GM23248 (cell line): Measurements from ENCODE around the gene POMC. TPM values are rescaled to one million over a fixed set of nuclear protein-coding genes. Genes with fewer than 3 reads are reported as not detected.
"Not testable (repeated sequence)": the region's sequence is repeated elsewhere in the genome, so short reads cannot be mapped to it uniquely, and the experiment has no call there.

Experiments
- DNase-seq: peaks from one replicate; pipeline ENCODE4 v3.0.0-alpha.2; 2015
- H2AFZ ChIP-seq: fragments of 200-600 bp; sonication (generic); 2 replicates; pipeline ENCODE4 v1.6.1; 2016; ENCODE audit warnings: antibody characterized with exemption
- H3F3A ChIP-seq: fragments of 200-600 bp; sonication (generic); 2 replicates; pipeline ENCODE4 v1.6.1; 2016; ENCODE audit warnings: mild to moderate bottlenecking, antibody characterized with exemption, mixed run types; ENCODE audit not compliant: insufficient read depth
- H3K27ac ChIP-seq: fragments of 200-600 bp; sonication (generic); 2 replicates; pipeline ENCODE4 v1.5.1; 2016; ENCODE audit warnings: mild to moderate bottlenecking
- H3K27me3 ChIP-seq: fragments of 200-600 bp; sonication (generic); replicated peaks from 2 replicates; pipeline ENCODE4 v1.6.1; 2016; ENCODE audit warnings: mild to moderate bottlenecking; ENCODE audit not compliant: insufficient read depth
- H3K36me3 ChIP-seq: fragments of 200-600 bp; sonication (generic); 2 replicates; pipeline ENCODE4 v1.6.1; 2016; ENCODE audit warnings: low read depth, mild to moderate bottlenecking
- H3K4me1 ChIP-seq: fragments of 200-600 bp; sonication (generic); 2 replicates; pipeline ENCODE4 v1.6.1; 2016; ENCODE audit warnings: mild to moderate bottlenecking; ENCODE audit not compliant: insufficient read depth
- H3K4me2 ChIP-seq: fragments of 200-600 bp; sonication (generic); one replicate; pipeline ENCODE4 v1.6.1; 2016; ENCODE audit warnings: mild to moderate bottlenecking; ENCODE audit not compliant: unreplicated experiment
- H3K4me3 ChIP-seq: fragments of 200-600 bp; sonication (generic); 2 replicates; pipeline ENCODE4 v1.5.1; 2016; ENCODE audit warnings: mild to moderate bottlenecking
- H3K79me2 ChIP-seq: fragments of 200-600 bp; sonication (generic); 2 replicates; pipeline ENCODE4 v1.6.1; 2016; ENCODE audit warnings: mild to moderate bottlenecking; ENCODE audit not compliant: insufficient read depth
- H3K9ac ChIP-seq: fragments of 200-600 bp; sonication (generic); 2 replicates; pipeline ENCODE4 v1.6.1; 2016; ENCODE audit warnings: mild to moderate bottlenecking
- H3K9me2 ChIP-seq: fragments of 200-600 bp; sonication (generic); 2 replicates; pipeline ENCODE4 v1.6.1; 2016; ENCODE audit warnings: mixed run types, mild to moderate bottlenecking, moderate library complexity; ENCODE audit not compliant: insufficient read depth
- H3K9me3 ChIP-seq: fragments of 200-600 bp; sonication (generic); one replicate; pipeline ENCODE4 v1.6.1; 2017; ENCODE audit warnings: low read depth
- H4K20me1 ChIP-seq: fragments of 200-600 bp; sonication (generic); 2 replicates; pipeline ENCODE4 v1.6.0; 2016; ENCODE audit not compliant: insufficient read depth
- EZH2 ChIP-seq: fragments of 200-600 bp; sonication (generic); IDR thresholded peaks from 2 replicates; pipeline ENCODE4 v1.6.1; 2018; ENCODE audit warnings: antibody characterized with exemption, mild to moderate bottlenecking; ENCODE audit not compliant: insufficient read depth, poor library complexity, severe bottlenecking
- EZH2phosphoT487 ChIP-seq: fragments of 200-600 bp; sonication (generic); IDR thresholded peaks from 2 replicates; pipeline ENCODE4 v1.6.1; 2018; ENCODE audit warnings: antibody characterized with exemption, moderate library complexity, mild to moderate bottlenecking, low read depth; ENCODE audit not compliant: insufficient read depth
- WGBS, 2 experiments: methylation state at CpG; one replicate each; pipeline ENCODE4 v1.1.6; 2015 to 2017; ENCODE audit warnings: low lambda C conversion rate in 2 of 2, low coverage in 1 of 2; ENCODE audit errors: missing lambda C conversion rate in 2 of 2; 5-methylcytosine and 5-hydroxymethylcytosine counted together
- in situ Hi-C: fragments of 300-500 bp; cut with MboI; formaldehyde crosslinking; loops from 2 replicates; pipeline ENCODE4 v1.15.0; 2020
- polyA plus RNA-seq: library from polyadenylated mRNA; unstranded; fragments of >200 nt; fragmentation: Nextera tagmentation; extraction: Ambion mirVana; gene quantifications from 2 replicates; pipeline ENCODE4 v1.2.1, GENCODE V29; 2016
- total RNA-seq: library from RNA; depleted of rRNA; stranded (reverse); fragments of >200 nt; shearing (Covaris generic); gene quantifications from 2 replicates; pipeline ENCODE4 v1.2.3, GENCODE V29; 2014

Gene POMC
- total and polyA plus RNA-seq, 2 experiments from 2014 or later: 2.5 to 3.6 TPM

DNA sequence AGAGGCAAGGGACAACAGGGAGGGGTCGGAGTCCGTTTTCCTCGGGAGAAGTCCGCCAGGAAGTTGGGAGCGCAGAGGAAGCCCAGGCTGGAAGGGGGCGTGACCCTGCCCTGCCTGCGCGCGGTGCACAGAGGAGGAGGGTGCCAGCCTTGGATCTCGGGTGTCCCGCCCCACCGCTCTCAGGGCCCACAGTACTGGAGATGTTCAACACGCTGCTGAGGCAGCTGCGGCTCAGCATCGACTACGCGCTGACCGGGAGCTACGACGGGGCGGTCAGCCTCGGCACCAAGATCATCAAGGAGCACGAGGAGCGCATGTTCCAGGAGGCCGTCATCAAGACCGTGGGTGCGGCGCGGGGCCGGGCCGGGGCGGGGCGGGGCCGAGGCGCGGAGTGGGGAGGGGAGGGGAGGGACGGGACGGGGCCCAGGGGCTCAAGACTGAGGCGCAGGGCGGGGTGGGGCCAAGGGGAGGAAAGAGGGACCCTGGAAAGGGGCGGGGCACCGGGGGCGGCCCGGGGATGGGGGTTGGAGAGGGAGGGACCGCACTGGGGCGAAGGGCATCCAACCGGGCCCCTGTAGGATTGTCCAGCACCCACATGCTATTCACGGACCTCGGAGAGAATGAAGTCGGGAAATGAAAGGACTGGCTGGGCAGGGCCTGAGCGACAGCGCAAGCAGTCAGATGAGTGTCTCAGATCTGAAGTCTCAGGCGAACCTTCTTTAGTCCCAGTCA lies 36.6 kb downstream of the POMC start:
- Histone ChIP-seq H3K4me3 (no peak overlapping the region), H3K9me3 (no peaks in the 10 kb centered on the region), H3K9ac (no peak overlapping the region), H3K27ac (no peak overlapping the region), H3K36me3 (no peaks in the 10 kb centered on the region), H3K9me2 (no peaks in the 10 kb centered on the region), H2AFZ (peak overlapping the region; percentile 38; the same call in 1 of the 2 replicates), H3K27me3 (no peaks in the 10 kb centered on the region), H3F3A (no peaks in the 10 kb centered on the region), H3K4me1 (peaks cover 10% of the 10 kb centered on the region), H3K4me2 (no peak overlapping the region), H4K20me1 (no peaks in the 10 kb centered on the region), H3K79me2 (no peaks in the 10 kb centered on the region)
- TF ChIP-seq EZH2phosphoT487 (no peak), EZH2 (no peak)
- peak; percentile 30 for DNase-seq
- in situ Hi-C loops: loop anchor here (5.0 to 25.0 kb wide), 2 partner anchors 56 to 294 kb away; no protein-coding TSS in a partner anchor
- 40 to 44% methylated on average over 29 to 52 of the region's 53 CpGs for whole genome bisulfite sequencing, 2 experiments

GRCh38 chr2:25131253-25131566 lies 37.2 kb downstream of the POMC start:
- Histone ChIP-seq H3K9ac (no peak overlapping the region), H3K79me2 (no peaks in the 10 kb centered on the region), H2AFZ (0 out of 2 replicates have a peak overlapping the region, but pooled peaks have one; percentile 38), H3K4me2 (no peak overlapping the region), H3K27ac (no peak overlapping the region), H3K4me3 (no peak overlapping the region), H3K27me3 (no peaks in the 10 kb centered on the region), H3K9me2 (no peaks in the 10 kb centered on the region), H3K36me3 (no peaks in the 10 kb centered on the region), H3K9me3 (no peaks in the 10 kb centered on the region), H3F3A (no peaks in the 10 kb centered on the region), H4K20me1 (no peaks in the 10 kb centered on the region), H3K4me1 (peaks cover 10% of the 10 kb centered on the region)
- no peak for DNase-seq
- in situ Hi-C loops: loop anchor here (5.0 to 25.0 kb wide), 2 partner anchors 56 to 294 kb away; no protein-coding TSS in a partner anchor
- 62 to 71% methylated on average over 22 of the region's 24 CpGs for WGBS, 2 experiments
- TF ChIP-seq EZH2: no peak
- no peak for TF ChIP-seq EZH2phosphoT487

GRCh38 chr2:25129901-25130520 lies 38.4 kb downstream of the POMC start:
- Histone ChIP-seq H3F3A (no peaks in the 10 kb centered on the region), H3K9ac (no peak overlapping the region), H3K4me3 (no peak overlapping the region), H3K79me2 (no peaks in the 10 kb centered on the region), H4K20me1 (no peaks in the 10 kb centered on the region), H3K27ac (no peak overlapping the region), H3K36me3 (no peaks in the 10 kb centered on the region), H2AFZ (no peak overlapping the region), H3K9me3 (no peaks in the 10 kb centered on the region), H3K27me3 (no peaks in the 10 kb centered on the region), H3K4me1 (peaks cover 10% of the 10 kb centered on the region), H3K9me2 (no peaks in the 10 kb centered on the region), H3K4me2 (no peak overlapping the region)
- whole genome bisulfite sequencing, 2 experiments: 62 to 64% methylated on average over 15 of the region's 15 CpGs
- in situ Hi-C loops: loop anchor here (5.0 to 25.0 kb wide), 3 partner anchors 57 to 293 kb away; no protein-coding TSS in a partner anchor
- DNase-seq: no peak
- TF ChIP-seq EZH2phosphoT487: no peak

DNA sequence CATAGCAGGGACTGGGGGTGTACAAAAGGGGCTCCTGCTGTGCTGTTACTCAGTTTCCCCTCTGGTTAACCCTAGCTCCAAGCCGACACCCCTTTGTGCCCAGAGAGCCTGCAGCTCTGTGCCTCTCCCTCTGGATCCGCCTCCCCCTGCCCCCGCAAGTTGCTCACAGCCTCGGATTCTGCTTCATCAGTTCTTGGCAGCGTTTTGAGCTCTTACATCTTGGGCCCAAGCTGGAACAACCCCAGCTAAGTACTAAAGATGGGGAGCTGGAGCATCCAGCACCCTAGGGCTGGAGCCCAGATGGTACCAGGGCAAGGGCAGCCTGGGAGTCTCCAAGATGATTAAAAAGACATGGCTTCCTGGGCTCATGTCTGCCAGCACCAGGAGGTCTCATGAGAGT lies 40.7 kb downstream of the POMC start:
- Histone ChIP-seq H3K4me1 (peaks cover 10% of the 10 kb centered on the region), H3K4me2 (no peak overlapping the region), H3K9me3 (no peaks in the 10 kb centered on the region), H2AFZ (0 out of 2 replicates have a peak overlapping the region, but pooled peaks have one; percentile 6), H4K20me1 (no peaks in the 10 kb centered on the region), H3K27ac (no peak overlapping the region), H3K36me3 (no peaks in the 10 kb centered on the region), H3F3A (no peaks in the 10 kb centered on the region), H3K9me2 (no peaks in the 10 kb centered on the region), H3K27me3 (no peaks in the 10 kb centered on the region), H3K4me3 (no peak overlapping the region), H3K79me2 (no peaks in the 10 kb centered on the region), H3K9ac (no peak overlapping the region)
- no peak for TF ChIP-seq EZH2phosphoT487
- no peak for TF ChIP-seq EZH2
- in situ Hi-C loops: loop anchor here (5.0 to 25.0 kb wide), 2 partner anchors 150 to 290 kb away; no protein-coding TSS in a partner anchor
- peak; percentile 88 for DNase-seq
- 28 to 32% methylated on average over 5 of the region's 5 CpGs for WGBS, 2 experiments

GRCh38 chr2:25127071-25127470 lies 41.3 kb downstream of the POMC start:
- not testable (repeated sequence) for H3K27ac ChIP-seq, H3K9me2 ChIP-seq, H3K4me2 ChIP-seq, H4K20me1 ChIP-seq, H3K36me3 ChIP-seq, H3K9me3 ChIP-seq, H3K79me2 ChIP-seq, H2AFZ ChIP-seq, H3K27me3 ChIP-seq, H3K4me3 ChIP-seq, DNase-seq, H3F3A ChIP-seq, H3K9ac ChIP-seq
- 21 to 34% methylated on average over 3 of the region's 3 CpGs for WGBS, 2 experiments
- in situ Hi-C loops: loop anchor here (5.0 to 25.0 kb wide), 2 partner anchors 150 to 290 kb away; no protein-coding TSS in a partner anchor
- peaks cover 10% of the 10 kb centered on the region for H3K4me1 ChIP-seq
